NT2/D1 (cell line): ENCODE results near the gene AMELX.

ENCODE experiments used
- YY1 ChIP-seq: IDR thresholded peaks from 2 replicates; pipeline ENCODE4 v1.6.1; 2011; ENCODE audit not compliant: insufficient read length, insufficient read depth
- ZNF274 ChIP-seq: IDR thresholded peaks from 2 replicates; pipeline ENCODE4 v1.6.1; 2011; ENCODE audit warnings: mild to moderate bottlenecking, low read depth, low read length

DNA sequence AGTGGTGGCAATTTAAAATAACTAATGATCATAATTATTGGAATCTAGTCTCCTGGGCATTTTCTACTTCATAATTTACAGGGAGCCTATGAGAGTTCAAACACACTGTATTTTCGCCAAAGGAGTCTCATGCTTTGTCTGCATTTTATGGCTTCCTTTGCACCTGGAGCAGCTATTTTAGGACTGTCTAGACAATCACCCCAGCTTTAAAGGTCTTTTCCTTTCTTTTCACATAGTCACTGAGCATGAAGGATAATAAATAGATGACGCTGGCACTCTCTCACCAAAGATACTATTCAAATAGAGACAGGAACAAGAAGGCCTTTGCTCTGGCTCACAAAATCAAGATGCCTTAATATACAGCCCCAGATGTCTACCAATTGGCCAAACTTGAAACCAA, 43.0 kb downstream of the AMELX start:
- no peak for TF ChIP-seq ZNF274
- TF ChIP-seq YY1 = no peak
